HG03108 (cell line): ENCODE measurements around the gene CITED4.

Experiments
- ATAC-seq: cut with Tn5 transposase; IDR thresholded peaks from one replicate; pipeline ENCODE4 v1.9.1; 2021; ENCODE audit warnings: moderate library complexity; ENCODE audit not compliant: unreplicated experiment

Gene CITED4

GRCh38 chr1:40837601-40838000 lies 24.6 kb downstream of the CITED4 start:
- no peak for ATAC-seq

GRCh38 chr1:40836283-40836682 lies 25.9 kb downstream of the CITED4 start:
- ATAC-seq, result no peak

GRCh38 chr1:40834968-40835545 lies 27.1 kb downstream of the CITED4 start:
- ATAC-seq, result no peak

- no peak for ATAC-seq
These were observed 28.2 kb downstream of the CITED4 start for GRCh38 chr1:40833979-40834378.

- ATAC-seq, result no peak
These were observed 31.0 kb downstream of the CITED4 start for GRCh38 chr1:40831001-40831732.

GRCh38 chr1:40830419-40830943 lies 31.7 kb downstream of the CITED4 start:
- ATAC-seq, result no peak

- no peak for ATAC-seq
These were observed 32.4 kb downstream of the CITED4 start for GRCh38 chr1:40829631-40830245.

GRCh38 chr1:40825996-40826395 lies 36.2 kb downstream of the CITED4 start:
- no peak for ATAC-seq

- ATAC-seq, result peak; percentile 78
These were observed 36.8 kb downstream of the CITED4 start for GRCh38 chr1:40825435-40825788.

- ATAC-seq, result no peak
These were observed 37.4 kb downstream of the CITED4 start for GRCh38 chr1:40824591-40825434.

- no peak for ATAC-seq
These were observed 38.2 kb downstream of the CITED4 start for GRCh38 chr1:40823983-40824382.

GRCh38 chr1:40823345-40823744 lies 38.8 kb downstream of the CITED4 start:
- no peak for ATAC-seq

GRCh38 chr1:40822890-40823289 lies 39.3 kb downstream of the CITED4 start:
- no peak for ATAC-seq

GRCh38 chr1:40820911-40821693 lies 41.1 kb downstream of the CITED4 start:
- ATAC-seq, result no peak

- ATAC-seq, result no peak
These were observed 41.8 kb downstream of the CITED4 start for GRCh38 chr1:40820251-40820797.

GRCh38 chr1:40819101-40819500 lies 43.1 kb downstream of the CITED4 start:
- no peak for ATAC-seq

GRCh38 chr1:40818264-40818961 lies 43.8 kb downstream of the CITED4 start:
- peak; percentile 83 for ATAC-seq

- ATAC-seq, result no peak
These were observed 44.3 kb downstream of the CITED4 start for GRCh38 chr1:40817791-40818263.

- no peak for ATAC-seq
These were observed 46.7 kb downstream of the CITED4 start for GRCh38 chr1:40815420-40815819.
